ENCODE measurements around the gene CFAP20DC. TPM values are rescaled to one million over a fixed set of nuclear protein-coding genes. Genes with fewer than 3 reads are reported as not detected.

Gene CFAP20DC
- total and polyA plus RNA-seq, 2 of the 8 experiments (the other 6 are each of a cell fraction or from before 2014, with no cell fraction given), result 2.2 to 2.8 TPM

- TF ChIP-seq CHD7 (IDR thresholded peaks at IDR 0.05; ENCODE audit: insufficient replicate concordance, low read length) (no peak), BACH1 (IDR thresholded peaks at IDR 0.05; ENCODE audit: low read length) (no peak), ATF2 (IDR thresholded peaks at IDR 0.05; ENCODE audit: low read length) (no peak), NANOG (IDR thresholded peaks at IDR 0.05; ENCODE audit: insufficient read depth, low read depth, low read length, poor library complexity, severe bottlenecking) (no peak), CTCF (IDR thresholded peaks at IDR 0.05; ENCODE audit: control extremely low read depth in 1 of 3, insufficient read depth in 1 of 3, low read depth in 1 of 3, low read length in 3 of 3) (no peak), CBX8 (IDR thresholded peaks at IDR 0.05; ENCODE audit: borderline replicate concordance, low read depth, low read length) (no peak)
Observed at GRCh38 chr3:58991623-58992022, 58.2 kb downstream of the CFAP20DC start (continued).

All from H1 (cell line).